Panc1 (cell line): ENCODE results near the gene ALDH1B1.

ENCODE experiments used
- CTCF ChIP-seq: fragments of 450-650 bp; IDR thresholded peaks from 2 replicates; pipeline ENCODE4 v1.5.1; 2017; ENCODE audit warnings: mild to moderate bottlenecking
- REST ChIP-seq, 2 experiments: IDR thresholded peaks; 2 replicates each; pipeline ENCODE4 v1.6.1; 2011 to 2012; ENCODE audit warnings: low read depth in 2 of 2, control low read depth in 1 of 2, low read length in 1 of 2, mild to moderate bottlenecking in 1 of 2, moderate library complexity in 1 of 2; ENCODE audit not compliant: insufficient read depth in 1 of 2

- no peak for TF ChIP-seq REST (IDR thresholded peaks at IDR 0.05; ENCODE audit: insufficient read depth in 1 of 2, low read depth in 2 of 2, low read length in 1 of 2)
- no peak for TF ChIP-seq CTCF
Measured at GRCh38 chr9:38436708-38437107, 44.2 kb downstream of the ALDH1B1 start.
